ENCODE results near the gene NFYC. TPM values are rescaled to one million over a fixed set of nuclear protein-coding genes. Genes with fewer than 3 reads are reported as not detected.
A peak's percentile ranks its signal among the peaks of the same experiment; 100 is the strongest.

The NFYC gene
- total and polyA plus RNA-seq, 2 of the 8 experiments (the other 6 are each of a cell fraction or from before 2014, with no cell fraction given): 54.1 to 124 TPM

- Histone ChIP-seq H3K4me1 (replicated peaks in 1 of 4; ENCODE audit: control insufficient read depth in 3 of 4, insufficient read depth in 4 of 4, low read length in 3 of 4) (peaks cover 0 to 5% (median 2%) of the 10 kb centered on the region in 4 experiments; a peak in 5 of 7 replicates), H3K4ac (replicated peaks; ENCODE audit: insufficient read length, low read depth, low read length) (no peak overlapping the region), H3K9me3 (ENCODE audit: insufficient read depth in 2 of 2, low read depth in 1 of 2, low read length in 1 of 2) (no peaks in the 10 kb centered on the region), H3K27me3 (replicated peaks in 1 of 4; ENCODE audit: control insufficient read depth in 3 of 4, extremely low read depth in 1 of 4, insufficient read depth in 3 of 4, low read length in 3 of 4) (no peaks in the 10 kb centered on the region), H3K14ac (ENCODE audit: insufficient read length) (no peak overlapping the region), H3K79me2 (ENCODE audit: control insufficient read depth in 1 of 2, insufficient read depth in 2 of 2, low read length in 2 of 2) (no peaks in the 10 kb centered on the region), H4K5ac (ENCODE audit: insufficient read length, low read depth, low read length) (no peak overlapping the region), H4K91ac (replicated peaks; ENCODE audit: insufficient read length, low read length) (peak overlapping the region; percentile 55), H3K18ac (ENCODE audit: extremely low read depth, low read length) (no peak overlapping the region), H3K4me3 (ENCODE audit: extremely low read depth in 1 of 4, insufficient read depth in 2 of 4, low read depth in 3 of 4, low read length in 4 of 4) (no peak overlapping the region), H3K23me2 (ENCODE audit: low read depth, low read length) (no peaks in the 10 kb centered on the region), H3K79me1 (ENCODE audit: low read depth, low read length) (peaks cover 6% of the 10 kb centered on the region; the same call in 1 of the 2 replicates), H3K9ac (replicated peaks in 1 of 4; ENCODE audit: extremely low read depth in 1 of 4, low read depth in 3 of 4, low read length in 3 of 4) (no peak overlapping the region), H2BK12ac (ENCODE audit: low read depth, low read length) (no peak overlapping the region), H3K56ac (replicated peaks; ENCODE audit: insufficient read length, low read depth, low read length) (no peak overlapping the region), H2BK120ac (replicated peaks; ENCODE audit: low read depth, low read length) (no peak overlapping the region), H3K27ac (ENCODE audit: low read depth, low read length) (no peak overlapping the region), H2BK5ac (ENCODE audit: low read depth, low read length) (no peak overlapping the region), H2BK15ac (ENCODE audit: low read length) (no peak overlapping the region), H3K23ac (ENCODE audit: insufficient read length) (no peak overlapping the region), H2AFZ (ENCODE audit: low read length) (no peak overlapping the region), H2AK5ac (ENCODE audit: low read depth, low read length) (no peak overlapping the region), H4K20me1 (replicated peaks in 1 of 2; ENCODE audit: control insufficient read depth in 1 of 2, insufficient read depth in 2 of 2, low read length in 2 of 2) (peaks cover 0 to 7% of the 10 kb centered on the region in 2 experiments), H3K4me2 (ENCODE audit: insufficient read depth in 1 of 2, low read depth in 2 of 2, low read length in 2 of 2) (no peak overlapping the region), H2BK20ac (ENCODE audit: low read length) (no peak overlapping the region), H4K8ac (ENCODE audit: extremely low read depth, insufficient read depth, low read length) (no peak overlapping the region), H3K36me3 (ENCODE audit: control insufficient read depth in 2 of 4, insufficient read depth in 4 of 4, low read length in 3 of 4) (peaks cover 0 to 7% (median 0%) of the 10 kb centered on the region in 4 experiments; a peak in 1 of 8 replicates)
- DNase-seq (ENCODE audit: low read depth in 1 of 2, low spot score in 2 of 2) (no peak), FAIRE-seq (no peak)
- 86% methylated on average over 5 of the region's 5 CpGs; no CpG with 5 or more reads in 1 of the 2 experiments for WGBS, 2 experiments (ENCODE audit: extremely low coverage in 1 of 2, insufficient coverage in 1 of 2, insufficient read length in 1 of 2, insufficient replicate concordance in 2 of 2, low coverage in 1 of 2, low lambda C conversion rate in 2 of 2, missing lambda C conversion rate in 1 of 2)
- ChIA-PET CTCF (ENCODE audit: partially characterized antibody) (interaction anchor here (1.0 to 37.5 kb wide), 5 partner anchors 15 to 204 kb away, joined by 3 to 684 read pairs (median 8); partner anchors contain the start of gene RIMS3), POLR2A (ENCODE audit: partially characterized antibody) (interaction anchor here (1.0 to 1.4 kb wide), 3 partner anchors 10 to 46 kb away, joined by 3 read pairs; partner anchors contain the start of gene NFYC)
- TF ChIP-seq SP2 (IDR thresholded peaks at IDR 0.05; ENCODE audit: low read length) (no peak), RNF2 (IDR thresholded peaks at IDR 0.05; ENCODE audit: borderline replicate concordance, low read depth, low read length, missing control alignments, poor library complexity, severe bottlenecking) (no peak), SRF (IDR thresholded peaks at IDR 0.05; ENCODE audit: low read depth, low read length) (no peak), KDM5A (IDR thresholded peaks at IDR 0.05; ENCODE audit: low read length) (no peak), BCL11A (IDR thresholded peaks at IDR 0.05; ENCODE audit: low read depth in 2 of 2, low read length in 2 of 2) (no peak), FOSL1 (IDR thresholded peaks at IDR 0.05; ENCODE audit: insufficient read depth, low read depth, low read length) (no peak), ASH2L (IDR thresholded peaks at IDR 0.05; ENCODE audit: low read length) (no peak), POLR2A (IDR thresholded peaks at IDR 0.05; ENCODE audit: control extremely low read depth in 1 of 2, low read depth in 2 of 2, low read length in 2 of 2) (no peak), ATF2 (IDR thresholded peaks at IDR 0.05; ENCODE audit: low read length) (no peak), USF2 (IDR thresholded peaks at IDR 0.05; ENCODE audit: low read length) (no peak)
These were observed 46.3 kb upstream of the NFYC start for GRCh38 chr1:40645118-40645680.
